OCI-LY3 (cell line): ENCODE measurements around the gene HHAT.

Source experiments
- CTCF ChIP-seq: fragments of 200-600, 300-600 bp; sonication (generic); IDR thresholded peaks from 2 replicates; pipeline ENCODE4 v1.5.1; 2014; ENCODE audit warnings: antibody characterized with exemption, low read length, low read depth
- EZH2phosphoT487 ChIP-seq: fragments of 200-600 bp; shearing (Covaris generic); IDR thresholded peaks from 2 replicates; pipeline ENCODE4 v1.6.1; 2018; ENCODE audit warnings: antibody characterized with exemption, mixed run types, low read depth

GRCh38 chr1:210455840-210456603 is 127.3 kb downstream of the HHAT start:
- no peak for TF ChIP-seq CTCF
- TF ChIP-seq EZH2phosphoT487, result no peak
